Measurements from ENCODE around the gene CLEC3A. TPM values are rescaled to one million over a fixed set of nuclear protein-coding genes. Genes with fewer than 3 reads are reported as not detected.

The CLEC3A gene
- total RNA-seq, result not detected in 2 replicates

GRCh38 chr16:78022347-78023060 lies at the start of gene CLEC3A:
CLEC3A (plus strand) TSS chr16:78022548; CDS start chr16:78022627, 79 bp downstream.

Other genes starting within 250 kb of the CLEC3A start
- gene VAT1L, start 234.0 kb upstream of the CLEC3A start, total RNA-seq, result 0.11 TPM in 1 of 2 replicates, not detected in the other
- 15.1 and 16.8 TPM in 2 replicates for gene WWOX, start 77.1 kb downstream of the CLEC3A start, total RNA-seq